ENCODE results near the gene CACUL1.

DNA sequence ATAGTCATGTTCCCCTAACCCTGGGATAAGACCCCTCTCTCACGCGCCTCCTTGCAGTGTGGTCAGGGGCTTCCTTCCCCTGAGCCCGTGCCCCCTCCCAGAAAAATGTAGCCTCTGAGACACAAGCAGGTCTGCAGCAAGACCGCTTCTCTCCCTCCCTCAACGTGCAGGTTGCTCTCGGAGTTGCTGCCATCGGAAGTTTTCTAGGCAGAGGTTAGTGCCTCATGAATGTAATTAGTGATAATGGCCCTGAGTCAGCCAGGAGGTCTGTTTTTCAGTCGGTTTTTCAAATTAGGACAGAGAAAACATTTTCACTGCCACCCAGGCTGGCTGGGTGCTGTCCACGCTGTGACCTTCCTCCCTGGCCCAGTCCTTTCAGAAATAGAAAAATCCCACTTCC, 116.1 kb downstream of the CACUL1 start:
- TF ChIP-seq, protein P1, sequence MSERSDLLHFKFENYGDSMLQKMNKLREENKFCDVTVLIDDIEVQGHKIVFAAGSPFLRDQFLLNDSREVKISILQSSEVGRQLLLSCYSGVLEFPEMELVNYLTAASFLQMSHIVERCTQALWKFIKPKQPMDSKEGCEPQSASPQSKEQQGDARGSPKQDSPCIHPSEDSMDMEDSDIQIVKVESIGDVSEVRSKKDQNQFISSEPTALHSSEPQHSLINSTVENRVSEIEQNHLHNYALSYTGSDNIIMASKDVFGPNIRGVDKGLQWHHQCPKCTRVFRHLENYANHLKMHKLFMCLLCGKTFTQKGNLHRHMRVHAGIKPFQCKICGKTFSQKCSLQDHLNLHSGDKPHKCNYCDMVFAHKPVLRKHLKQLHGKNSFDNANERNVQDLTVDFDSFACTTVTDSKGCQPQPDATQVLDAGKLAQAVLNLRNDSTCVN (CRISPR knock-in tag; IDR thresholded peaks at IDR 0.05), result no peak
- TF ChIP-seq, protein P2, sequence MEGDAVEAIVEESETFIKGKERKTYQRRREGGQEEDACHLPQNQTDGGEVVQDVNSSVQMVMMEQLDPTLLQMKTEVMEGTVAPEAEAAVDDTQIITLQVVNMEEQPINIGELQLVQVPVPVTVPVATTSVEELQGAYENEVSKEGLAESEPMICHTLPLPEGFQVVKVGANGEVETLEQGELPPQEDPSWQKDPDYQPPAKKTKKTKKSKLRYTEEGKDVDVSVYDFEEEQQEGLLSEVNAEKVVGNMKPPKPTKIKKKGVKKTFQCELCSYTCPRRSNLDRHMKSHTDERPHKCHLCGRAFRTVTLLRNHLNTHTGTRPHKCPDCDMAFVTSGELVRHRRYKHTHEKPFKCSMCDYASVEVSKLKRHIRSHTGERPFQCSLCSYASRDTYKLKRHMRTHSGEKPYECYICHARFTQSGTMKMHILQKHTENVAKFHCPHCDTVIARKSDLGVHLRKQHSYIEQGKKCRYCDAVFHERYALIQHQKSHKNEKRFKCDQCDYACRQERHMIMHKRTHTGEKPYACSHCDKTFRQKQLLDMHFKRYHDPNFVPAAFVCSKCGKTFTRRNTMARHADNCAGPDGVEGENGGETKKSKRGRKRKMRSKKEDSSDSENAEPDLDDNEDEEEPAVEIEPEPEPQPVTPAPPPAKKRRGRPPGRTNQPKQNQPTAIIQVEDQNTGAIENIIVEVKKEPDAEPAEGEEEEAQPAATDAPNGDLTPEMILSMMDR (IDR thresholded peaks at IDR 0.05 in 2 of 3, conservative IDR thresholded peaks at IDR 0.05 in 1 of 3; ENCODE audit: insufficient read depth in 2 of 3, low read depth in 1 of 3, low read length in 3 of 3), result no peak
- no peak for TF ChIP-seq RCOR1 (IDR thresholded peaks at IDR 0.05; ENCODE audit: borderline replicate concordance in 1 of 2, low read depth in 2 of 2, low read length in 2 of 2)

All from K562 (cell line).